Mesodermal cell (in vitro differentiated cells): ENCODE results near the gene NOS1. TPM values are rescaled to one million over a fixed set of nuclear protein-coding genes. Genes with fewer than 3 reads are reported as not detected.
"Not testable (repeated sequence)": the region's sequence is repeated elsewhere in the genome, so short reads cannot be mapped to it uniquely, and the experiment has no call there.

Experiments used
- H3K27ac ChIP-seq: 2 replicates; pipeline ENCODE4 v1.7.0; 2013; ENCODE audit warnings: mild to moderate bottlenecking, low read depth, low read length, moderate library complexity; ENCODE audit not compliant: severe bottlenecking
- H3K36me3 ChIP-seq: 2 replicates; pipeline ENCODE4 v1.7.1; 2013; ENCODE audit warnings: mild to moderate bottlenecking, low read length, moderate library complexity; ENCODE audit not compliant: control insufficient read depth, insufficient read depth
- H3K4me1 ChIP-seq: one replicate; pipeline ENCODE4 v1.7.1; 2013; ENCODE audit warnings: mild to moderate bottlenecking, low read length; ENCODE audit not compliant: insufficient read depth, control insufficient read depth, poor library complexity, severe bottlenecking
- H3K4me3 ChIP-seq: 2 replicates; pipeline ENCODE4 v1.7.0; 2013; ENCODE audit warnings: low read length, control low read depth, mild to moderate bottlenecking; ENCODE audit not compliant: insufficient read depth, poor library complexity, severe bottlenecking; ENCODE audit errors: extremely low read depth
- H3K9me3 ChIP-seq: 2 replicates; pipeline ENCODE4 v1.7.1; 2013; ENCODE audit warnings: mild to moderate bottlenecking, low read length, moderate library complexity; ENCODE audit not compliant: control insufficient read depth
- WGBS, 2 experiments: methylation state at CpG; one replicate each; pipeline ENCODE4 v1.1.5; 2013; ENCODE audit warnings: missing lambda C conversion rate in 2 of 2; ENCODE audit not compliant: insufficient coverage in 2 of 2; 5-methylcytosine and 5-hydroxymethylcytosine counted together
- polyA plus RNA-seq, 2 experiments: library from polyadenylated mRNA; stranded (reverse); fragments of 50-300 nt; gene quantifications; one replicate each; pipeline ENCODE4 v1.2.3, GENCODE V29; 2013

The NOS1 gene
- polyA plus RNA-seq (2013, experiment 1 of 2): 0.04 TPM
- polyA plus RNA-seq (2013, experiment 2 of 2): not detected

GRCh38 chr12:117361347-117361751 lies at the start of gene NOS1:
Gene NOS1 (minus strand): TSS chr12:117361626. CDS start chr12:117331069, 30,557 bp downstream.
- Histone ChIP-seq H3K4me1 (peaks cover 2% of the 10 kb centered on the region), H3K4me3 (peak within 1 kb of the TSS; percentile 29), H3K9me3 (no peaks in the 10 kb centered on the region), H3K36me3 (no peaks in the 10 kb centered on the region), H3K27ac (no peak within 1 kb of the TSS)
- 0% methylated on average over 9 to 19 of the region's 33 CpGs for WGBS, 2 experiments

GRCh38 chr12:117409286-117409685 lies 47.9 kb upstream of the NOS1 start:
- Histone ChIP-seq H3K9me3 (no peaks in the 10 kb centered on the region), H3K4me3 (no peak overlapping the region), H3K4me1 (peaks cover 6% of the 10 kb centered on the region), H3K36me3 (no peaks in the 10 kb centered on the region), H3K27ac (no peak overlapping the region)

GRCh38 chr12:117408161-117408791 lies 46.9 kb upstream of the NOS1 start:
- peaks cover 6% of the 10 kb centered on the region for H3K4me1 ChIP-seq
- no peak overlapping the region for H3K4me3 ChIP-seq
- H3K9me3 ChIP-seq: no peaks in the 10 kb centered on the region
- H3K36me3 ChIP-seq: no peaks in the 10 kb centered on the region
- H3K27ac ChIP-seq: no peak overlapping the region
- WGBS, 2 experiments: 37 to 50% methylated on average over 8 to 11 of the region's 11 CpGs

- H3K9me3 ChIP-seq: no peaks in the 10 kb centered on the region
- H3K36me3 ChIP-seq: no peaks in the 10 kb centered on the region
- no peak overlapping the region for H3K27ac ChIP-seq
- H3K4me3 ChIP-seq: no peak overlapping the region
- WGBS, 2 experiments: 85 to 88% methylated on average over 6 to 7 of the region's 7 CpGs
- peaks cover 6% of the 10 kb centered on the region for H3K4me1 ChIP-seq
Measured at GRCh38 chr12:117404940-117405339, 43.5 kb upstream of the NOS1 start.

GRCh38 chr12:117404203-117404853 lies 42.9 kb upstream of the NOS1 start:
- no peak overlapping the region for H3K27ac ChIP-seq
- no peak overlapping the region for H3K4me3 ChIP-seq
- H3K36me3 ChIP-seq: no peaks in the 10 kb centered on the region
- WGBS, 2 experiments: 88 to 94% methylated on average over 4 of the region's 4 CpGs
- peaks cover 6% of the 10 kb centered on the region for H3K4me1 ChIP-seq
- H3K9me3 ChIP-seq: no peaks in the 10 kb centered on the region

- no peaks in the 10 kb centered on the region for H3K36me3 ChIP-seq
- no peaks in the 10 kb centered on the region for H3K9me3 ChIP-seq
- no peak overlapping the region for H3K27ac ChIP-seq
- no peak overlapping the region for H3K4me3 ChIP-seq
- H3K4me1 ChIP-seq: peaks cover 6% of the 10 kb centered on the region
- 90 to 100% methylated on average over 2 of the region's 3 CpGs for WGBS, 2 experiments
Measured at GRCh38 chr12:117403586-117404139, 42.2 kb upstream of the NOS1 start.

GRCh38 chr12:117402363-117402762 lies 40.9 kb upstream of the NOS1 start:
- Histone ChIP-seq H3K4me1 (no peaks in the 10 kb centered on the region), H3K4me3 (no peak overlapping the region), H3K36me3 (no peaks in the 10 kb centered on the region), H3K9me3 (no peaks in the 10 kb centered on the region), H3K27ac (no peak overlapping the region)
- 64 to 66% methylated on average over 2 of the region's 4 CpGs for WGBS, 2 experiments

- 80% methylated on average over 1 of the region's 2 CpGs; no CpG with 5 or more reads in 1 of the 2 experiments for WGBS, 2 experiments
- Histone ChIP-seq H3K4me1 (no peaks in the 10 kb centered on the region), H3K9me3 (no peaks in the 10 kb centered on the region), H3K36me3 (no peaks in the 10 kb centered on the region), H3K27ac (no peak overlapping the region), H3K4me3 (no peak overlapping the region)
Measured at GRCh38 chr12:117400912-117401311, 39.5 kb upstream of the NOS1 start.

- not testable (repeated sequence) for H3K27ac ChIP-seq, H3K36me3 ChIP-seq, H3K4me3 ChIP-seq, H3K4me1 ChIP-seq, H3K9me3 ChIP-seq
Measured at GRCh38 chr12:117398482-117398881, 37.1 kb upstream of the NOS1 start.

GRCh38 chr12:117395766-117396165 lies 34.3 kb upstream of the NOS1 start:
- Histone ChIP-seq H3K4me1 (no peaks in the 10 kb centered on the region), H3K9me3 (no peaks in the 10 kb centered on the region), H3K36me3 (no peaks in the 10 kb centered on the region), H3K27ac (no peak overlapping the region), H3K4me3 (no peak overlapping the region)

- no peak overlapping the region for H3K27ac ChIP-seq
- 56 to 91% methylated on average over 1 of the region's 1 CpG for WGBS, 2 experiments
- H3K9me3 ChIP-seq: no peaks in the 10 kb centered on the region
- no peaks in the 10 kb centered on the region for H3K36me3 ChIP-seq
- H3K4me1 ChIP-seq: no peaks in the 10 kb centered on the region
- H3K4me3 ChIP-seq: no peak overlapping the region
Measured at GRCh38 chr12:117394491-117394890, 33.1 kb upstream of the NOS1 start.
